GM19099 (cell line): ENCODE data around the gene AGRP.

Experiments
- POLR2A ChIP-seq: IDR thresholded peaks from 3 replicates; pipeline ENCODE4 v1.6.1; 2011; ENCODE audit warnings: low read depth; ENCODE audit not compliant: insufficient read length; ENCODE audit errors: extremely low read depth

The AGRP gene

DNA sequence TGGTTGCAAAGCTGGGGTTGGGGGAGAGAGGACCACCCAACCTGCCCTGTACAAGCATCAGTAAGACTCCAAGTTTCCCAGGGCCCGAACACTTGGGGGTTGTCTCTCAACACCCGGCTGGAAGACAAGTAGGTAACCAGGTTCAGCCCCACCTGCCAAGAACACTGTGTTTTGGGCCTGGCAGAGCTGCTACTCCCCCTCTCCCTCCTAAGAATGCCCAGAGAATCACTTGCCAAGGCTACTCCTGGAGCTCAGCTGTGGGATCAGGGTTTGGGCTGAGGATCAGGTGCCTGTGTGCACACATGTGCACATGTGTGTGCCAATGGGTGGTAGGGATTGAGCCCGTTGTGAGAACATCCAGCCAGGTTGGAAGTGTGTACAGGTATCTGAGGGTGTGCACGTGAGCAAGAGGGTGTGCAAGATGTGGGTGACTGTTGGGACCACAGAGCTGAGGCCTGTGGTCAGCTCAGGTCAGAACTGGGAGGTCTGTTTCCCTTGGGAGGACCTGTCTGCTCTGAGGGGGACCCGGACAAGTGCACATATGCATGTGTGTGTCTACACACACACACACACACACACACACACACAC lies 50.1 kb downstream of the AGRP start:
- no peak for TF ChIP-seq POLR2A
